ENCODE data around the gene PLA2G4B.

The PLA2G4B gene

GRCh38 chr15:41838400-41838897 is at the start of gene PLA2G4B:
TSS of gene PLA2G4B (plus strand) at chr15:41838847. CDS start at chr15:41838914, 67 bp downstream.
- in situ Hi-C loops (cut with HindIII; ENCODE audit: low sequenced_read_pairs), result no loop called here

- in situ Hi-C loops (cut with HindIII; ENCODE audit: low sequenced_read_pairs), result loop anchor here (25.0 kb wide), 1 partner anchor 98 kb away; the partner anchor contains the start of gene SPTBN5
Measured at GRCh38 chr15:41789236-41789635, 49.4 kb upstream of the PLA2G4B start.

- in situ Hi-C loops (cut with HindIII; ENCODE audit: low sequenced_read_pairs), result loop anchor here (25.0 kb wide), 1 partner anchor 98 kb away; the partner anchor contains the start of gene SPTBN5
Measured at GRCh38 chr15:41789662-41790061, 49.0 kb upstream of the PLA2G4B start.

GRCh38 chr15:41790169-41790568 is 48.5 kb upstream of the PLA2G4B start:
- in situ Hi-C loops (cut with HindIII; ENCODE audit: low sequenced_read_pairs), result loop anchor here (25.0 kb wide), 1 partner anchor 97 kb away; the partner anchor contains the start of gene SPTBN5

GRCh38 chr15:41790756-41791546 is 47.7 kb upstream of the PLA2G4B start:
- in situ Hi-C loops (cut with HindIII; ENCODE audit: low sequenced_read_pairs), result loop anchor here (25.0 kb wide), 1 partner anchor 96 kb away; the partner anchor contains the start of gene SPTBN5

GRCh38 chr15:41791547-41791937 is 47.1 kb upstream of the PLA2G4B start:
- in situ Hi-C loops (cut with HindIII; ENCODE audit: low sequenced_read_pairs), result loop anchor here (25.0 kb wide), 1 partner anchor 96 kb away; the partner anchor contains the start of gene SPTBN5

- in situ Hi-C loops (cut with HindIII; ENCODE audit: low sequenced_read_pairs), result loop anchor here (25.0 kb wide), 1 partner anchor 95 kb away; the partner anchor contains the start of gene SPTBN5
Measured at GRCh38 chr15:41792000-41792637, 46.5 kb upstream of the PLA2G4B start.

GRCh38 chr15:41794081-41794480 is 44.6 kb upstream of the PLA2G4B start:
- in situ Hi-C loops (cut with HindIII; ENCODE audit: low sequenced_read_pairs), result loop anchor here (25.0 kb wide), 1 partner anchor 93 kb away; the partner anchor contains the start of gene SPTBN5

GRCh38 chr15:41795996-41796856 is 42.4 kb upstream of the PLA2G4B start:
- in situ Hi-C loops (cut with HindIII; ENCODE audit: low sequenced_read_pairs), result loop anchor here (25.0 kb wide), 1 partner anchor 91 kb away; the partner anchor contains the start of gene SPTBN5

- in situ Hi-C loops (cut with HindIII; ENCODE audit: low sequenced_read_pairs), result loop anchor here (25.0 kb wide), 1 partner anchor 90 kb away; the partner anchor contains the start of gene SPTBN5
Measured at GRCh38 chr15:41797201-41797944, 41.3 kb upstream of the PLA2G4B start.

GRCh38 chr15:41798607-41799487 is 39.8 kb upstream of the PLA2G4B start:
- in situ Hi-C loops (cut with HindIII; ENCODE audit: low sequenced_read_pairs), result loop anchor here (25.0 kb wide), 1 partner anchor 88 kb away; the partner anchor contains the start of gene SPTBN5

- in situ Hi-C loops (cut with HindIII; ENCODE audit: low sequenced_read_pairs), result loop anchor here (25.0 kb wide), 1 partner anchor 88 kb away; the partner anchor contains the start of gene SPTBN5
Measured at GRCh38 chr15:41799488-41799805, 39.2 kb upstream of the PLA2G4B start.

GRCh38 chr15:41801185-41801584 is 37.5 kb upstream of the PLA2G4B start:
- in situ Hi-C loops (cut with HindIII; ENCODE audit: low sequenced_read_pairs), result no loop called here

- in situ Hi-C loops (cut with HindIII; ENCODE audit: low sequenced_read_pairs), result no loop called here
Measured at GRCh38 chr15:41801850-41802455, 36.7 kb upstream of the PLA2G4B start.

- in situ Hi-C loops (cut with HindIII; ENCODE audit: low sequenced_read_pairs), result no loop called here
Measured at GRCh38 chr15:41804361-41804760, 34.3 kb upstream of the PLA2G4B start.

GRCh38 chr15:41804916-41805666 is 33.6 kb upstream of the PLA2G4B start:
- in situ Hi-C loops (cut with HindIII; ENCODE audit: low sequenced_read_pairs), result no loop called here

- in situ Hi-C loops (cut with HindIII; ENCODE audit: low sequenced_read_pairs), result no loop called here
Measured at GRCh38 chr15:41805711-41806110, 32.9 kb upstream of the PLA2G4B start.

Measured in DLD1 (cell line).